NCI-H2171 (cell line): ENCODE results near the gene EPHA10.
"Not testable (repeated sequence)": the region's sequence is repeated elsewhere in the genome, so short reads cannot be mapped to it uniquely, and the experiment has no call there.

Experiments used
- DNase-seq: peaks from one replicate; lab custom pipeline; 2025; lab: John Stamatoyannopoulos, UW

EPHA10 gene

GRCh38 chr1:37771440-37771839 lies 6.5 kb upstream of the EPHA10 start:
- not testable (repeated sequence) for DNase-seq

- no peak for DNase-seq
Observed at GRCh38 chr1:37767488-37767887, 2.6 kb upstream of the EPHA10 start.

DNA sequence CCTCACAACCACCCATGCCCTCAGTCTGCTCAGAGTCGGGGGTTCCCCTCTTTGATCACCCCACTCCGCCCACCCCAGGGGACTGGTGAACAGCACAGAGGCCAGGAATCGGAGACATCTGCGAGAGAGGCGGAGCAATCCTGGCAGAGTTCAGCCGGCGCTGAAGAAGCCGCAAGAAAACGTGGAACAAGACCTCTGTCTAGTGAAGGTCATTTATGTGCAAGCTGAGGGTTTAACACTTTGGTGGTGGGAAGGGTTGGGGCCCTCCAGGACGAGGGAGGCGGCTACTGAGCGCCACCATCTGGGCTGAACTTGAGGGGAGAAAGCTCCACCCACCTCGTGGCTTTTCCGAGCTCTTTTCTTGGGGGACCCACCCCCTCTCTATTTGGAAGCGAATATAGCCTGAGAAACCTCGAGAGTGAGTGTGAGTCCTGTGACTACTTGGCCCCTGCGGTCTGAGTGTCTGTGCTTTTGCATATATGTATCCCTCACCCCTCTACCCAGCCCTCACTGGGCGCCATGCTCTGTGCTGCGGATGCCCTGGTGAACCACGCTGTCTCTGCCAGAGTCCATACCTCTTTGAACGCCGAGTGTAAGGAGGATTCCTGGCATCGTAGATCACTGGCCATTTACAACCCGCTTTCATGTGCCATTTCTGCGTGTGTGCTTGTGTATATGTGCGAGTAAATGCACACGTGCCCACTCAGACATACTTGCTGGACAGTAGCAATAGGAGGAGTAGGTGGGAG lies 1.2 kb upstream of the EPHA10 start:
- DNase-seq = peak; percentile 35

- DNase-seq = no peak
Observed at GRCh38 chr1:37764414-37764825, 500 bp downstream of the EPHA10 start.

DNA sequence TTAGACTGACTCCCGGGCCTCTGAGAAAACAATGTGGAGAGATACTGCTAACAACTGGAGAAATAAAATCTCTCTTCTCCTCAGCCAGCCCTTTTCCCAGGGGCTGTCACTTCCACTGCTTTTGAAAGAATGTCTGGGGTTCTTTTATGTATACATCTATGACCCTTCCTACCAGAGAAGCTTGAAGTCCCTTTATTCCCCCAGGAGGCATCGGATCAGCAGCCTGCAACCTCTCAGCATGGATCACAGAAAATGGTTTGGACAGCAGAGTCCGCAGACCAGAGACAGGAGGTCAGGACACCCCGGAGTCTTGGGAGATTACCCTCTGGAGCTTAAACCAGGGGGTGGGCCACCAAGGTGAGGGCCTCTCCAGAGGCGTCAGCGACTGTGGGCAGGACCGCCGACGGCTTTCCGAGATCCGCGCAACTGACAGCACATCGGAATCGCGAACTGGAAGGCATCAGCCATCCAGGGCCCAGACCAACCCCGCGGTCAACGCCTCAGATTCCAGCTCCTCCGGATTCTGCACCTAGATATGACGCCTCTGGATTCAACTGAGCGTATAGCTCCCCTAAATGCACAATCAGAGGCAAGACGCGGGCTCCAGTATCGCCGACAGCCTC lies 1.0 kb downstream of the EPHA10 start:
- DNase-seq = no peak

GRCh38 chr1:37762516-37762915 lies 2.4 kb downstream of the EPHA10 start:
- no peak for DNase-seq

- no peak for DNase-seq
Observed at GRCh38 chr1:37761416-37762095, 3.4 kb downstream of the EPHA10 start.

DNA sequence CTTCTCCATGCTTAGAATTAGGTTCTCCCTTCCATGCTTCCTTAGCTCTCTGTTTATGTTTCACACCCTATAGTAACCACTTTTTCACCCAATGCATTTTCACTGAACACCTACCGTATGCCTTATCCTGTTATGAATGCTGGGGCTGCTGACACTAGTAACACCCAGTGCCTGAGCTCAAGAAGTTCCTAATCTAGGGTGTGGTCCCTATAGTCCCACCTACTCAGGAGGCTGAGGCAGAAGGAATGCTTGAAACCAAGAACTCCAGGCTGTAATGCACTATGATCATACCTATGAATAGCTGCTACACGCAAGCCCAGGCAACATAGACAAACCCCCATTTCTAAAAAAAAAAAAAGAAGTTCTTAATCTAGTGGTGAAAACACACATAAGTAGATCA lies 5.5 kb downstream of the EPHA10 start:
- DNase-seq = no peak

DNA sequence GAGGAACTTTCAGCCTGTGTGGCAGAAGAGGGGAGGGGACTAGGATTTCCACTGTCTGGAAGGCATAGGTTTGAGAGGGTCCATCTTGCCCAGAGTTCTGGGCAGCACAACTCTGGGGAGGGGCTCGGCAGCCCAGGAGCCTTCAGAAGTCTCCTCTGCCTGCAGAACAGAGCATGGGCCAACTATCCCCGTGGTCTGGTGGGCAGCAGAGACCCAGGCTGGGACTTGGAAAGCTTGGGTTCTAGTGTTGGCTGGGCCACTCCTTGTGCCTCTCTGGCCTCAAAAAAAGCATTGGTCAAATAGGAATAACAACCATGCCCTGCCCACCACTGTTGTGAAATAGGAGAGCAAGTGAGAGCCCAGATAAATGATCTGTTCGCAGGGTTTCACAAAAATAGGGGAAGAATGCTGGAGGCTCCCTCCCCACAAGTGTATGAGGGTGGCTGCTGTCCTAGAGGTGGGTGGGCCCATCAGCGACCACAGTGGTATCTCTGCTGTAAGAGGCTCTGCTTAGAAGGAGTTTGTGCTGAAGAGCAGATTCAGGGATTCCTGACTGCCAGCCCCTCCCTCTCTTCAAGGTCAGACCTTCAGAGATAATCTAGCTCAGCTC lies 8.9 kb downstream of the EPHA10 start:
- no peak for DNase-seq

DNA sequence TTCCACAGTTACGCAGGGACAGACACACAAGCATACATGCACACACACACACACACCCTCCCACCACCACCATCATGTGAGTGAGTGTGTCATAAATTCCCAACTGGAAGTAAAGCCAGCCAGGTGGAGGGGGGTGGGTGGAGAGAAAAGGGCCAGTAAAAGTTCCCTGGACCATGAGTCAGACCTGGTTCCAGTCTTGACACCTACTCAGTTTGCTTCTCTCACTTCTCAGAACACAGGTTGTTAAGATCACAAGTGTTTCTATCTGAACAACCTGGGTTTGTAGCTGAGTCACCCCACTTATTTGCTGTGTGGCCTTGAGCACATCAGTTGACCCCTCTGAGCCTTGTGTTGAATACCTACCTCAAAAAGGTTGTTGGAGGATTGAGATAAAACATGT lies 9.6 kb downstream of the EPHA10 start:
- DNase-seq = no peak

- DNase-seq = no peak
Observed at GRCh38 chr1:37753473-37754321, 11.2 kb downstream of the EPHA10 start.

GRCh38 chr1:37752583-37753471 lies 12.1 kb downstream of the EPHA10 start:
- peak; percentile 58 for DNase-seq

GRCh38 chr1:37752213-37752582 lies 12.7 kb downstream of the EPHA10 start:
- DNase-seq = no peak

GRCh38 chr1:37748565-37748964 lies 16.4 kb downstream of the EPHA10 start:
- no peak for DNase-seq

- DNase-seq = no peak
Observed at GRCh38 chr1:37746806-37747205, 18.1 kb downstream of the EPHA10 start.

GRCh38 chr1:37741662-37742061 lies 23.3 kb downstream of the EPHA10 start:
- DNase-seq = no peak

GRCh38 chr1:37741130-37741529 lies 23.8 kb downstream of the EPHA10 start:
- DNase-seq = no peak

DNA sequence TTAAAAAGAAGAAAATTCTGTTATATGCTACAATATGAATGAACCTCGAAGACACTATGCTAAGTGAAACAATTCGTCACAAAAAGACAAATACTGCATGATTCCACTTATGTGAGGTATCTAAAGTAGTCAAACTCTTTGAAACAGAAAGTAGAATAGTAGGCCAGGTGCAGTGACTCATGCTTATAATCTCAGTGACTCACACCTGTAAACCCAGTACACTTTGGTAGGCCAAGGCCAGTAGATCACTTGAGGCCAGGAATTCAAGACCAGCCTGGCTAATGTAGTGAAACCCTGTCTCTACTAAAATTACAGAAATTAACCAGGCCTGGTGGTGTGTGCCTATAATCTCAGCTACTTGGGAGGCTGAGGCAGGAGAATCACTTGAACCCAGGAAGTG lies 25.7 kb downstream of the EPHA10 start:
- no peak for DNase-seq

DNA sequence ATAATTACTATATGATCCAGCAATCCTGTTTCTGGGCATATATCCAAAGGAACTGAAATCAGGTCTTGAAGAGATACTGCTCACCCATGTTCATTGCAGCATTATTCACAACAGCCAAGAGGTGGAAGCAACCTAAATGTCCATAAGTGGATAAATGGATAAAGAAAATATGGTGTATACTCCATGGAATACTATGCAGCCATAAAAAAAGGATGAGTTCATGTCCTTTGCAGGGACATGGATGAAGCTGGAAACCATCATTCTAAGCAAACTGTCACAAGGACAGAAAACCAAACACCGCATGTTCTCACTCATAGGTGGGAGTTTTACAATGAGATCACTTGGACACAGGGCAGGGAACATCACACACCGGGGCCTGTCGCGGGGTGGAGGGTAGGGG lies 26.3 kb downstream of the EPHA10 start:
- DNase-seq = not testable (repeated sequence)

DNA sequence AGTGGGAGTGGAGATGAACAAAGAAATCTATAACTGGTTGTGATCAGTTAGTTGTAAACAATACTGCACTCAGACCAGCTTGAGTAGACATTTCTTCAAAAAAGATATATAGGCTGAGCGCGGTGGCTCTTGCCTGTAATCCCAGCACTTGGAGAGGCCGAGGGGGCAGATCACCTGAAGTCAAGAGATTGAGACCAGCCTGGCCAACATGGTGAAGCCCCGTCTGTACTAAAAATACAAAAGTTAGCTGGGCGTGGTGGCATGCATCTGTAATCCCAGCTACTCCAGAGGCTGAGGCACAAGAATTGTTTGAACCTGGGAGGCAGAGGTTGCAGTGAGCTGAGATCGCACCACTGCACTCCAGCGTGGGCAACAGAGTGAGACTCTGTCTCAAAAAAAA lies 26.9 kb downstream of the EPHA10 start:
- not testable (repeated sequence) for DNase-seq
